ENCODE measurements around the gene ANKRD22. TPM values are rescaled to one million over a fixed set of nuclear protein-coding genes. Genes with fewer than 3 reads are reported as not detected.

Gene ANKRD22
- total and polyA plus RNA-seq, 2 experiments from 2014 or later = not detected

GRCh38 chr10:88874281-88874680 is 22.6 kb upstream of the ANKRD22 start:
- Histone ChIP-seq H3K36me3 (no peaks in the 10 kb centered on the region), H3K4me3 (no peak overlapping the region), H3K9me3 (ENCODE audit: low read depth) (no peaks in the 10 kb centered on the region), H3K4me1 (ENCODE audit: low read depth) (peaks cover 12% of the 10 kb centered on the region), H3K27me3 (peaks cover 27% of the 10 kb centered on the region), H3K27ac (no peak overlapping the region)
- TF ChIP-seq, protein P1, sequence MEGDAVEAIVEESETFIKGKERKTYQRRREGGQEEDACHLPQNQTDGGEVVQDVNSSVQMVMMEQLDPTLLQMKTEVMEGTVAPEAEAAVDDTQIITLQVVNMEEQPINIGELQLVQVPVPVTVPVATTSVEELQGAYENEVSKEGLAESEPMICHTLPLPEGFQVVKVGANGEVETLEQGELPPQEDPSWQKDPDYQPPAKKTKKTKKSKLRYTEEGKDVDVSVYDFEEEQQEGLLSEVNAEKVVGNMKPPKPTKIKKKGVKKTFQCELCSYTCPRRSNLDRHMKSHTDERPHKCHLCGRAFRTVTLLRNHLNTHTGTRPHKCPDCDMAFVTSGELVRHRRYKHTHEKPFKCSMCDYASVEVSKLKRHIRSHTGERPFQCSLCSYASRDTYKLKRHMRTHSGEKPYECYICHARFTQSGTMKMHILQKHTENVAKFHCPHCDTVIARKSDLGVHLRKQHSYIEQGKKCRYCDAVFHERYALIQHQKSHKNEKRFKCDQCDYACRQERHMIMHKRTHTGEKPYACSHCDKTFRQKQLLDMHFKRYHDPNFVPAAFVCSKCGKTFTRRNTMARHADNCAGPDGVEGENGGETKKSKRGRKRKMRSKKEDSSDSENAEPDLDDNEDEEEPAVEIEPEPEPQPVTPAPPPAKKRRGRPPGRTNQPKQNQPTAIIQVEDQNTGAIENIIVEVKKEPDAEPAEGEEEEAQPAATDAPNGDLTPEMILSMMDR (IDR thresholded peaks at IDR 0.05; ENCODE audit: low read depth, low read length) = no peak
- DNase-seq (ENCODE audit: low read depth in 1 of 2, low spot score in 1 of 2) = peak in 1 of 2 donors; percentile 57

GRCh38 chr10:88873757-88874156 is 22.1 kb upstream of the ANKRD22 start:
- Histone ChIP-seq H3K27ac (no peak overlapping the region), H3K4me1 (ENCODE audit: low read depth) (peaks cover 12% of the 10 kb centered on the region), H3K9me3 (ENCODE audit: low read depth) (no peaks in the 10 kb centered on the region), H3K36me3 (no peaks in the 10 kb centered on the region), H3K4me3 (no peak overlapping the region), H3K27me3 (peaks cover 21% of the 10 kb centered on the region)
- DNase-seq (ENCODE audit: low read depth in 1 of 2, low spot score in 1 of 2) = no peak
- TF ChIP-seq, protein P1 (IDR thresholded peaks at IDR 0.05; ENCODE audit: low read depth, low read length) = no peak

- Histone ChIP-seq H3K27me3 (peaks cover 4% of the 10 kb centered on the region), H3K9me3 (ENCODE audit: low read depth) (no peaks in the 10 kb centered on the region), H3K27ac (no peak overlapping the region), H3K4me3 (no peak overlapping the region), H3K4me1 (ENCODE audit: low read depth) (peaks cover 11% of the 10 kb centered on the region), H3K36me3 (no peaks in the 10 kb centered on the region)
- TF ChIP-seq, protein P1 (IDR thresholded peaks at IDR 0.05; ENCODE audit: low read depth, low read length) = no peak
- peak in 1 of 2 donors; percentile 6 for DNase-seq (ENCODE audit: low read depth in 1 of 2, low spot score in 1 of 2)
Measured at GRCh38 chr10:88870089-88870488, 18.4 kb upstream of the ANKRD22 start.

DNA sequence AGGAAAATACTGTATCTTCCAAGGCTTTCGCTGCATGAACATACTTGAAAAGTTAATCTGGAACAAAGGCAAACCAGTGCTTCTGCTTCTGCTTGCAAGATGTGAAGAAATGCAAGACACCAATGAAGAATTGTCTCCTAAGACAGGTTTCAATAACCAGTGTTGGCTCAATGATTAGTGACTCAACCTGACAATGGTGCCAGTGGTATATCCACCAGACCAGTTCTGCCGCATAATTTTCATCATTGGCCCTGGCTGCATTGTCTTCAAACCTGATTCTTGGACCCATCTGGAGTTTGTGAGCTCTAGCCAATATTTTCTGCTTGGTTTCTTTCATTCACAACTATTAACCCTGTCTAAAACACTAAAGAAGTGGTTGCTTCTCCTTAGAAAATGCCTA is 14.8 kb upstream of the ANKRD22 start:
- TF ChIP-seq, protein P1 (IDR thresholded peaks at IDR 0.05; ENCODE audit: low read depth, low read length) = no peak
- no peak for DNase-seq (ENCODE audit: low read depth in 1 of 2, low spot score in 1 of 2)
- Histone ChIP-seq H3K27ac (no peak overlapping the region), H3K4me3 (no peak overlapping the region), H3K9me3 (ENCODE audit: low read depth) (no peaks in the 10 kb centered on the region), H3K27me3 (peaks cover 22% of the 10 kb centered on the region), H3K4me1 (ENCODE audit: low read depth) (no peaks in the 10 kb centered on the region), H3K36me3 (no peaks in the 10 kb centered on the region)

DNA sequence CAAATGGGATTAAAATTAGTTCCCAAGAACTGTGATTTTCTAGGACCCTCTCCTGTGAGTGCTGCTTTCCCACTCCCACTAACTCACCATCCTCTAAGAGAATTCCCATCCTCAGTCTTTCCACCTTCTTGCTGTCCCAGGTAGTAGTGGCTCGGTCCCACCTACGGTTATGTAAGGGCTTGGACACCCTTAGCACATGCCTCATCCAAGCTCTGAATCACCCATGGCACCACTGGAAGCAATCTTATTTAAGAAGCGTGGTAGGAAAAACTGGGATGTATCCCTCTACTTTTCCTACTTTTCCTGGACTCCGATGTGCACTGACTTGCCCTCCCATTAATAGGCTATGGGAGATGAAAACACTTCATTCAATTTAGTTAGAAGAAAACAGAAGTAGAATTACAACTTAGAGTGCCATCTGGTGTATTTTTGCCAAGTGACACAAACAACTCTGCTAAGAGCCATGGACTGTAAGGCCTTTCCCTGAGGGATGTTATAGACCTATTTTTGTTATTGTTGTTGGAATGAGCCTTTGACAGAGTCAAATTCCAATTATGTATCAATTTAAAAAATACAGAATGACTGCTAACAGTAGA is 13.7 kb upstream of the ANKRD22 start:
- peak in 1 of 2 donors; percentile 58 for DNase-seq (ENCODE audit: low read depth in 1 of 2, low spot score in 1 of 2)
- Histone ChIP-seq H3K27me3 (peaks cover 22% of the 10 kb centered on the region), H3K36me3 (no peaks in the 10 kb centered on the region), H3K4me1 (ENCODE audit: low read depth) (no peaks in the 10 kb centered on the region), H3K27ac (no peak overlapping the region), H3K4me3 (no peak overlapping the region), H3K9me3 (ENCODE audit: low read depth) (no peaks in the 10 kb centered on the region)
- TF ChIP-seq, protein P1 (IDR thresholded peaks at IDR 0.05; ENCODE audit: low read depth, low read length) = peak; percentile 24
